Liver (tissue), 9 donors: ENCODE results near the gene OR2B6. TPM values are rescaled to one million over a fixed set of nuclear protein-coding genes. Genes with fewer than 3 reads are reported as not detected.

ENCODE experiments used
- DNase-seq: peaks from one replicate; pipeline ENCODE4 v3.0.0-alpha.2; 2017; ENCODE audit warnings: low spot score
- H3K27ac ChIP-seq, 2 donors: one replicate each; pipeline ENCODE4 v1.7.0; 2013; ENCODE audit warnings: inconsistent platforms in 2 of 2, low read length in 2 of 2, control low read depth in 1 of 2, low read depth in 1 of 2, mild to moderate bottlenecking in 1 of 2
- H3K27me3 ChIP-seq, 4 donors: one replicate each; pipeline versions ENCODE4 v1.6.1 to v1.7.0; 2013; ENCODE audit warnings: low read length in 3 of 4, inconsistent platforms in 1 of 4, mild to moderate bottlenecking in 1 of 4, moderate library complexity in 1 of 4; ENCODE audit not compliant: control insufficient read depth in 4 of 4, insufficient read depth in 4 of 4
- H3K36me3 ChIP-seq, 4 donors: one replicate each; pipeline versions ENCODE4 v1.6.1 to v1.7.0; 2013; ENCODE audit warnings: low read length in 3 of 4, mild to moderate bottlenecking in 3 of 4, low read depth in 1 of 4, moderate library complexity in 1 of 4; ENCODE audit not compliant: control insufficient read depth in 4 of 4, insufficient read depth in 3 of 4
- H3K4me1 ChIP-seq, 4 donors: one replicate each; pipeline versions ENCODE4 v1.6.1 to v1.7.0; 2013; ENCODE audit warnings: low read length in 3 of 4, mild to moderate bottlenecking in 3 of 4, moderate library complexity in 1 of 4; ENCODE audit not compliant: control insufficient read depth in 4 of 4, insufficient read depth in 4 of 4
- H3K4me3 ChIP-seq, 3 donors: one replicate each; pipeline versions ENCODE4 v1.6.1 to v1.7.0; 2013; ENCODE audit warnings: low read length in 3 of 3, control low read depth in 1 of 3, low read depth in 1 of 3, mild to moderate bottlenecking in 1 of 3
- H3K9ac ChIP-seq, 2 donors: one replicate each; pipeline ENCODE4 v1.7.0; 2013; ENCODE audit warnings: low read length in 2 of 2, mild to moderate bottlenecking in 2 of 2, moderate library complexity in 2 of 2, control low read depth in 1 of 2, low read depth in 1 of 2
- H3K9me3 ChIP-seq, 4 donors: one replicate each; pipeline versions ENCODE4 v1.6.1 to v1.7.0; 2013; ENCODE audit warnings: low read length in 3 of 4; ENCODE audit not compliant: control insufficient read depth in 4 of 4
- CTCF ChIP-seq: fragments of 150-350 bp; IDR thresholded peaks from 2 replicates; pipeline ENCODE4 v1.5.1; 2017; ENCODE audit warnings: improper control_type of control experiment, low read depth, low read length; ENCODE audit not compliant: missing input control
- EGR1 ChIP-seq, 2 donors: IDR thresholded peaks; 2 replicates each; pipeline ENCODE4 v1.6.1; 2016 to 2018; ENCODE audit warnings: antibody characterized with exemption in 2 of 2, low read depth in 2 of 2
- FOXA2 ChIP-seq: IDR thresholded peaks from 2 replicates; pipeline ENCODE4 v1.6.1; 2016; ENCODE audit warnings: antibody characterized with exemption
- GABPA ChIP-seq, 2 donors: IDR thresholded peaks in 1 of 2; conservative IDR thresholded peaks in 1 of 2; 2 replicates each; pipeline ENCODE4 v1.6.1; 2016; ENCODE audit warnings: antibody characterized with exemption in 2 of 2, mild to moderate bottlenecking in 1 of 2, moderate library complexity in 1 of 2
- HNF4A ChIP-seq, 2 donors: conservative IDR thresholded peaks; 2 replicates each; pipeline ENCODE4 v1.6.1; 2016; ENCODE audit warnings: antibody characterized with exemption in 2 of 2, mild to moderate bottlenecking in 2 of 2
- HNF4G ChIP-seq: IDR thresholded peaks from 2 replicates; pipeline ENCODE4 v1.6.1; 2016; ENCODE audit warnings: antibody characterized with exemption
- JUND ChIP-seq, 2 donors: IDR thresholded peaks; 2 replicates each; pipeline ENCODE4 v1.6.1; 2016; ENCODE audit warnings: antibody characterized with exemption in 2 of 2
- MAX ChIP-seq: IDR thresholded peaks from 2 replicates; pipeline ENCODE4 v1.6.1; 2016; ENCODE audit warnings: antibody characterized with exemption
- NR2F2 ChIP-seq: IDR thresholded peaks from 2 replicates; pipeline ENCODE4 v1.6.1; 2016; ENCODE audit warnings: antibody characterized with exemption
- RAD21 ChIP-seq, 2 donors: IDR thresholded peaks; 2 replicates each; pipeline ENCODE4 v1.6.1; 2016; ENCODE audit warnings: antibody characterized with exemption in 2 of 2, mild to moderate bottlenecking in 2 of 2
- REST ChIP-seq: IDR thresholded peaks from 2 replicates; pipeline ENCODE4 v1.6.1; 2016; ENCODE audit warnings: antibody characterized with exemption, mild to moderate bottlenecking
- RXRA ChIP-seq, 2 donors: IDR thresholded peaks; 2 replicates each; pipeline ENCODE4 v1.6.1; 2017 to 2018; ENCODE audit warnings: antibody characterized with exemption in 2 of 2, mild to moderate bottlenecking in 1 of 2
- TAF1 ChIP-seq: conservative IDR thresholded peaks from 2 replicates; pipeline ENCODE4 v1.6.1; 2016; ENCODE audit warnings: antibody characterized with exemption, mild to moderate bottlenecking
- YY1 ChIP-seq: IDR thresholded peaks from 2 replicates; pipeline ENCODE4 v1.6.1; 2016; ENCODE audit warnings: antibody characterized with exemption, mild to moderate bottlenecking
- ZBTB33 ChIP-seq: IDR thresholded peaks from 2 replicates; pipeline ENCODE4 v1.6.1; 2016; ENCODE audit warnings: antibody characterized with exemption
- WGBS: extraction: QIAGEN DNeasy Blood & Tissue Kit; methylation state at CpG from one replicate; pipeline ENCODE4 v1.1.7; 2013; 5-methylcytosine and 5-hydroxymethylcytosine counted together
- polyA plus RNA-seq, 2 donors: library from polyadenylated mRNA; stranded (reverse) in 1 of 2; unstranded in 1 of 2; fragments of 200-250 nt in 1 of 2; fragments of >200 nt in 1 of 2; fragmentation: Nextera tagmentation in 1 of 2; extraction: Ambion mirVana in 1 of 2; gene quantifications; one replicate each; pipeline versions ENCODE4 v1.2.1 to v1.2.3, GENCODE V29; 2013 to 2015
- total RNA-seq, 2 donors: library from RNA; depleted of rRNA; stranded (reverse); fragments of >200 nt; gene quantifications; one replicate each; pipeline ENCODE4 v1.2.3, GENCODE V29; 2014
- donor health status: healthy.
- donor health status: healthy.
- donor health status: healthy.
- donor health status: healthy.
- donor health status: healthy.

OR2B6 gene
- total and polyA plus RNA-seq, 4 donors = 0.19 TPM; not detected in 3

- TF ChIP-seq CTCF = no peak
- TF ChIP-seq ZBTB33 = no peak
- no peak for TF ChIP-seq YY1
- TF ChIP-seq EGR1 (IDR thresholded peaks at IDR 0.05; ENCODE audit: low read depth in 2 of 2) = no peak
- no peak for TF ChIP-seq TAF1
- TF ChIP-seq FOXA2 = no peak
- TF ChIP-seq RAD21 (IDR thresholded peaks at IDR 0.05) = no peak
- TF ChIP-seq RXRA (IDR thresholded peaks at IDR 0.05) = no peak
Observed at GRCh38 chr6:27951040-27951439, 6.0 kb upstream of the OR2B6 start (continued).

- no peak overlapping the region for H3K27ac ChIP-seq
- no peak for DNase-seq
- H3K9ac ChIP-seq = no peak overlapping the region
- H3K36me3 ChIP-seq = no peaks in the 10 kb centered on the region
- WGBS = 84% methylated on average over 4 of the region's 4 CpGs
- no peaks in the 10 kb centered on the region for H3K27me3 ChIP-seq
- no peaks in the 10 kb centered on the region for H3K9me3 ChIP-seq
- TF ChIP-seq RAD21 (IDR thresholded peaks at IDR 0.05) (no peak), YY1 (no peak), JUND (IDR thresholded peaks at IDR 0.05) (no peak), FOXA2 (no peak), RXRA (IDR thresholded peaks at IDR 0.05) (no peak), GABPA (IDR thresholded peaks at IDR 0.05 in 1 of 2, conservative IDR thresholded peaks at IDR 0.05 in 1 of 2) (no peak), HNF4G (no peak), NR2F2 (no peak), EGR1 (IDR thresholded peaks at IDR 0.05; ENCODE audit: low read depth in 2 of 2) (no peak), TAF1 (no peak), ZBTB33 (no peak), CTCF (no peak), MAX (no peak), HNF4A (conservative IDR thresholded peaks at IDR 0.05) (no peak), REST (no peak)
- no peaks in the 10 kb centered on the region for H3K4me1 ChIP-seq
- H3K4me3 ChIP-seq = no peak overlapping the region
Observed at GRCh38 chr6:27957516-27957915, 475 bp downstream of the OR2B6 start.
